Fibroblast of lung (primary cell): ENCODE results near the gene SUFU.
"Not testable (repeated sequence)": the region's sequence is repeated elsewhere in the genome, so short reads cannot be mapped to it uniquely, and the experiment has no call there.

ENCODE experiments used
- EZH2 ChIP-seq: IDR thresholded peaks from 2 replicates; pipeline ENCODE4 v1.5.1; 2012; ENCODE audit warnings: low read length, control low read depth, mild to moderate bottlenecking; ENCODE audit errors: missing control alignments
- TF ChIP-seq, protein P1 (sequence below), 2 donors: IDR thresholded peaks in 1 of 2; conservative IDR thresholded peaks in 1 of 2; 1 replicate in 1 of 2; 2 replicates in 1 of 2; pipeline ENCODE4 v1.5.1; 2011 to 2012; ENCODE audit warnings: low read length in 2 of 2, control low read depth in 1 of 2, inconsistent platforms in 1 of 2, low read depth in 1 of 2, mild to moderate bottlenecking in 1 of 2

DNA sequence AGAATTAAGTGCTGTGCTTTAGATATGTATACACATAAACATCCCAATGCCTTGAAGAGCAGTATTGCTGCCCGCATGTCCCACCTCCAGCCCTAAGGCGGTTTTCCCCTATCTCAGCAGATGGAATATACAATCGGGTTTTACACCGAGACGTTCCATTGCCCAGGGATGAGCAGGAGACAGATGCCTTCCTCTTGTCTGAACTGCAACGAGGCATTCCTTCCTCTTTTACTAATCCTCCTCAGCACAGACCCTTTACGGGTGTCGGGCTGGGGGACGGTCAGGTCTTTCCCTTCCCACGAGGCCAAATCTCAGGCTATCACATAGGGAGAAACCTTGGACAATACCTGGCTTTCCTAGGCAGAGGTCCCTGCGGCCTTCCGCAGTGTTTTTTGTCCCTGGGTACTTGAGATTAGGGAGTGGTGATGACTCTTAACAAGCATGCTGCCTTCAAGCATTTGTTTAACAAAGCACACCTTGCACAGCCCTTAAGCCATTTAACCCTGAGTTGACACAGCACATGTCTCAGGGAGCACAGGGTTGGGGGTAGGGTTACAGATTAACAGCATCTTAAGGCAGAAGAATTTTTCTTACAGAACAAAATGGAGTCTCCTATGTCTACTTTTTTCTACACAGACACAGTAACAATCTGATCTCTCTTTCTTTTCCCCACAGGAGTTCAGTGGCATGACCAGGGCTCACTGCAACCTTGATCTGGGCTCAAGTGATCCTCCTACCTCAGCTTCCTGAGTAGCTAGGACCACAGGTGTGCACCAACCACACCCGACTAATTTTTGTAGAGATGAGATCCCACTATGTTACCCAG, 48.9 kb upstream of the SUFU start:
- TF ChIP-seq, protein P1, sequence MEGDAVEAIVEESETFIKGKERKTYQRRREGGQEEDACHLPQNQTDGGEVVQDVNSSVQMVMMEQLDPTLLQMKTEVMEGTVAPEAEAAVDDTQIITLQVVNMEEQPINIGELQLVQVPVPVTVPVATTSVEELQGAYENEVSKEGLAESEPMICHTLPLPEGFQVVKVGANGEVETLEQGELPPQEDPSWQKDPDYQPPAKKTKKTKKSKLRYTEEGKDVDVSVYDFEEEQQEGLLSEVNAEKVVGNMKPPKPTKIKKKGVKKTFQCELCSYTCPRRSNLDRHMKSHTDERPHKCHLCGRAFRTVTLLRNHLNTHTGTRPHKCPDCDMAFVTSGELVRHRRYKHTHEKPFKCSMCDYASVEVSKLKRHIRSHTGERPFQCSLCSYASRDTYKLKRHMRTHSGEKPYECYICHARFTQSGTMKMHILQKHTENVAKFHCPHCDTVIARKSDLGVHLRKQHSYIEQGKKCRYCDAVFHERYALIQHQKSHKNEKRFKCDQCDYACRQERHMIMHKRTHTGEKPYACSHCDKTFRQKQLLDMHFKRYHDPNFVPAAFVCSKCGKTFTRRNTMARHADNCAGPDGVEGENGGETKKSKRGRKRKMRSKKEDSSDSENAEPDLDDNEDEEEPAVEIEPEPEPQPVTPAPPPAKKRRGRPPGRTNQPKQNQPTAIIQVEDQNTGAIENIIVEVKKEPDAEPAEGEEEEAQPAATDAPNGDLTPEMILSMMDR (conservative IDR thresholded peaks at IDR 0.05 in 1 of 2, IDR thresholded peaks at IDR 0.05 in 1 of 2; ENCODE audit: low read depth in 1 of 2, low read length in 2 of 2): not testable (repeated sequence)
- not testable (repeated sequence) for TF ChIP-seq EZH2
